ENCODE measurements around the gene RHOD. TPM values are rescaled to one million over a fixed set of nuclear protein-coding genes. Genes with fewer than 3 reads are reported as not detected.

RHOD gene
- total RNA-seq, 1 donor from 2014 or later = 29.8 TPM

GRCh38 chr11:67066333-67066709 lies 9.7 kb downstream of the RHOD start:
- Mint-ChIP-seq H3K4me3 (ENCODE audit: unreplicated experiment) (no peak overlapping the region), H3K27ac (ENCODE audit: unreplicated experiment) (no peak overlapping the region), H3K36me3 (ENCODE audit: low read depth, unreplicated experiment) (peaks cover 6% of the 10 kb centered on the region), H3K9me3 (ENCODE audit: unreplicated experiment) (no peaks in the 10 kb centered on the region), H3K27me3 (ENCODE audit: low read depth, unreplicated experiment) (peaks cover 4% of the 10 kb centered on the region), H3K4me1 (ENCODE audit: low read depth, unreplicated experiment) (no peaks in the 10 kb centered on the region)
- Histone ChIP-seq H3K9me3 (ENCODE audit: insufficient read depth, low read depth, low read length) (no peaks in the 10 kb centered on the region), H2AFZ (ENCODE audit: low read depth, low read length) (no peak overlapping the region), H3K79me2 (ENCODE audit: insufficient read depth, low read length) (no peaks in the 10 kb centered on the region), H3K4me3 (ENCODE audit: insufficient read depth, low read depth, low read length) (no peak overlapping the region), H3K36me3 (ENCODE audit: insufficient read depth, low read length) (no peaks in the 10 kb centered on the region), H3K27me3 (ENCODE audit: insufficient read depth, low read length) (no peaks in the 10 kb centered on the region), H3K4me1 (ENCODE audit: insufficient read depth, low read length) (peaks cover 4% of the 10 kb centered on the region), H3K9ac (ENCODE audit: low read length) (no peak overlapping the region), H3K4me2 (ENCODE audit: low read length) (no peak overlapping the region), H3K27ac (ENCODE audit: low read depth, low read length) (no peak overlapping the region), H4K20me1 (ENCODE audit: insufficient read depth, low read length) (peaks cover 8% of the 10 kb centered on the region)
- FAIRE-seq (no peak), DNase-seq (ENCODE audit: low read depth) (no peak)
- TF ChIP-seq CTCF (IDR thresholded peaks at IDR 0.05; ENCODE audit: insufficient read depth, low read depth, low read length) (no peak), EZH2 (IDR thresholded peaks at IDR 0.05; ENCODE audit: insufficient read depth, low read length) (no peak)

- Histone ChIP-seq H3K36me3 (ENCODE audit: insufficient read depth, low read length) (no peaks in the 10 kb centered on the region), H3K9ac (ENCODE audit: low read length) (no peak overlapping the region), H3K27ac (ENCODE audit: low read depth, low read length) (no peak overlapping the region), H4K20me1 (ENCODE audit: insufficient read depth, low read length) (no peaks in the 10 kb centered on the region), H3K4me2 (ENCODE audit: low read length) (peak overlapping the region; percentile 76), H3K4me3 (ENCODE audit: insufficient read depth, low read depth, low read length) (peak overlapping the region; percentile 33), H3K4me1 (ENCODE audit: insufficient read depth, low read length) (peaks cover 4% of the 10 kb centered on the region), H2AFZ (ENCODE audit: low read depth, low read length) (peak overlapping the region; percentile 87), H3K9me3 (ENCODE audit: insufficient read depth, low read depth, low read length) (no peaks in the 10 kb centered on the region), H3K79me2 (ENCODE audit: insufficient read depth, low read length) (no peaks in the 10 kb centered on the region), H3K27me3 (ENCODE audit: insufficient read depth, low read length) (no peaks in the 10 kb centered on the region)
- Mint-ChIP-seq H3K4me3 (ENCODE audit: unreplicated experiment) (no peak overlapping the region), H3K4me1 (ENCODE audit: low read depth, unreplicated experiment) (no peaks in the 10 kb centered on the region), H3K27ac (ENCODE audit: unreplicated experiment) (no peak overlapping the region), H3K9me3 (ENCODE audit: unreplicated experiment) (no peaks in the 10 kb centered on the region), H3K36me3 (ENCODE audit: low read depth, unreplicated experiment) (peaks cover 9% of the 10 kb centered on the region), H3K27me3 (ENCODE audit: low read depth, unreplicated experiment) (peaks cover 4% of the 10 kb centered on the region)
- no peak for TF ChIP-seq EZH2 (IDR thresholded peaks at IDR 0.05; ENCODE audit: insufficient read depth, low read length)
- TF ChIP-seq CTCF (IDR thresholded peaks at IDR 0.05; ENCODE audit: insufficient read depth, low read depth, low read length) = peak; percentile 72
- FAIRE-seq = no peak
- DNase-seq (ENCODE audit: low read depth) = peak; percentile 32
Measured at GRCh38 chr11:67071420-67072284, 15.0 kb downstream of the RHOD start.

- Mint-ChIP-seq H3K4me1 (ENCODE audit: low read depth, unreplicated experiment) (no peaks in the 10 kb centered on the region), H3K9me3 (ENCODE audit: unreplicated experiment) (no peaks in the 10 kb centered on the region), H3K27ac (ENCODE audit: unreplicated experiment) (no peak overlapping the region), H3K4me3 (ENCODE audit: unreplicated experiment) (no peak overlapping the region), H3K36me3 (ENCODE audit: low read depth, unreplicated experiment) (peaks cover 7% of the 10 kb centered on the region), H3K27me3 (ENCODE audit: low read depth, unreplicated experiment) (peaks cover 4% of the 10 kb centered on the region)
- TF ChIP-seq EZH2 (IDR thresholded peaks at IDR 0.05; ENCODE audit: insufficient read depth, low read length) (no peak), CTCF (IDR thresholded peaks at IDR 0.05; ENCODE audit: insufficient read depth, low read depth, low read length) (no peak)
- no peak overlapping the region for H3K9ac ChIP-seq (ENCODE audit: low read length)
- H3K4me2 ChIP-seq (ENCODE audit: low read length) = no peak overlapping the region
- H3K36me3 ChIP-seq (ENCODE audit: insufficient read depth, low read length) = no peaks in the 10 kb centered on the region
- no peaks in the 10 kb centered on the region for H3K27me3 ChIP-seq (ENCODE audit: insufficient read depth, low read length)
- FAIRE-seq (no peak), DNase-seq (ENCODE audit: low read depth) (no peak)
- H4K20me1 ChIP-seq (ENCODE audit: insufficient read depth, low read length) = no peaks in the 10 kb centered on the region
- no peak overlapping the region for H3K27ac ChIP-seq (ENCODE audit: low read depth, low read length)
- no peaks in the 10 kb centered on the region for H3K79me2 ChIP-seq (ENCODE audit: insufficient read depth, low read length)
- H2AFZ ChIP-seq (ENCODE audit: low read depth, low read length) = no peak overlapping the region
- H3K9me3 ChIP-seq (ENCODE audit: insufficient read depth, low read depth, low read length) = no peaks in the 10 kb centered on the region
- H3K4me1 ChIP-seq (ENCODE audit: insufficient read depth, low read length) = peaks cover 4% of the 10 kb centered on the region
- no peak overlapping the region for H3K4me3 ChIP-seq (ENCODE audit: insufficient read depth, low read depth, low read length)
Measured at GRCh38 chr11:67072295-67072694, 15.6 kb downstream of the RHOD start.

All from astrocyte (in vitro differentiated cells and primary cell).